Trophoblast cell (in vitro differentiated cells and primary cell): ENCODE measurements around the gene RABL6.
A peak's percentile ranks its signal among the peaks of the same experiment; 100 is the strongest.

Experiments used
- DNase-seq, 2 donors: peaks; one replicate each; pipeline ENCODE4 v3.0.0-alpha.2; 2016
- H2AFZ ChIP-seq: 2 replicates; pipeline ENCODE4 v1.6.1; 2013; ENCODE audit warnings: low read length, moderate library complexity, mild to moderate bottlenecking; ENCODE audit not compliant: insufficient read depth, poor library complexity
- H2AK5ac ChIP-seq: 2 replicates; pipeline ENCODE4 v1.6.1; 2013; ENCODE audit warnings: mild to moderate bottlenecking, low read length
- H2BK120ac ChIP-seq: 2 replicates; pipeline ENCODE4 v1.6.1; 2013; ENCODE audit warnings: low read length, mild to moderate bottlenecking, moderate library complexity; ENCODE audit not compliant: insufficient read depth, poor library complexity
- H2BK12ac ChIP-seq: 2 replicates; pipeline ENCODE4 v1.6.1; 2013; ENCODE audit warnings: mild to moderate bottlenecking, low read length, moderate library complexity
- H2BK5ac ChIP-seq: 2 replicates; pipeline ENCODE4 v1.6.1; 2013; ENCODE audit warnings: low read length, low read depth, moderate library complexity, mild to moderate bottlenecking; ENCODE audit not compliant: poor library complexity
- H3K14ac ChIP-seq: 2 replicates; pipeline ENCODE4 v1.6.1; 2013; ENCODE audit warnings: mild to moderate bottlenecking, low read length
- H3K18ac ChIP-seq: 2 replicates; pipeline ENCODE4 v1.6.1; 2013; ENCODE audit warnings: mild to moderate bottlenecking, low read length
- H3K23ac ChIP-seq: 2 replicates; pipeline ENCODE4 v1.6.1; 2013; ENCODE audit warnings: low read length
- H3K27ac ChIP-seq: 2 replicates; pipeline ENCODE4 v1.5.1; 2013; ENCODE audit warnings: low read depth, mild to moderate bottlenecking, inconsistent platforms, low read length, moderate library complexity
- H3K27me3 ChIP-seq: 2 replicates; pipeline ENCODE4 v1.6.1; 2013; ENCODE audit warnings: inconsistent platforms, mild to moderate bottlenecking, low read length, moderate library complexity; ENCODE audit not compliant: insufficient read depth
- H3K36me3 ChIP-seq, 2 experiments: 1 replicate in 1 of 2; 2 replicates in 1 of 2; pipeline ENCODE4 v1.6.1; 2013; ENCODE audit warnings: low read length in 2 of 2, mild to moderate bottlenecking in 2 of 2, moderate library complexity in 1 of 2; ENCODE audit not compliant: insufficient read depth in 2 of 2, control insufficient read depth in 1 of 2
- H3K4ac ChIP-seq: 2 replicates; pipeline ENCODE4 v1.6.1; 2013; ENCODE audit warnings: low read depth, mild to moderate bottlenecking, low read length, moderate library complexity
- H3K4me1 ChIP-seq, 2 experiments: 1 replicate in 1 of 2; 2 replicates in 1 of 2; pipeline ENCODE4 v1.6.1; 2013; ENCODE audit warnings: low read length in 2 of 2, mild to moderate bottlenecking in 2 of 2, moderate library complexity in 1 of 2; ENCODE audit not compliant: insufficient read depth in 2 of 2, control insufficient read depth in 1 of 2
- H3K4me2 ChIP-seq: 2 replicates; pipeline ENCODE4 v1.6.1; 2013; ENCODE audit warnings: inconsistent platforms, mild to moderate bottlenecking, low read length, moderate library complexity
- H3K4me3 ChIP-seq: 2 replicates; pipeline ENCODE4 v1.5.1; 2013; ENCODE audit warnings: mild to moderate bottlenecking, low read depth, low read length, inconsistent platforms
- H3K79me1 ChIP-seq: one replicate; pipeline ENCODE4 v1.6.1; 2013; ENCODE audit warnings: low read length
- H3K79me2 ChIP-seq: 2 replicates; pipeline ENCODE4 v1.6.1; 2013; ENCODE audit warnings: low read length, mild to moderate bottlenecking; ENCODE audit not compliant: control insufficient read depth, insufficient read depth, poor library complexity
- H3K9ac ChIP-seq: 2 replicates; pipeline ENCODE4 v1.6.1; 2013; ENCODE audit warnings: mild to moderate bottlenecking, low read length
- H3K9me3 ChIP-seq: 2 replicates; pipeline ENCODE4 v1.6.1; 2013; ENCODE audit warnings: low read depth, mild to moderate bottlenecking, control low read depth, inconsistent platforms, low read length; ENCODE audit not compliant: insufficient read depth
- H4K12ac ChIP-seq: 2 replicates; pipeline ENCODE4 v1.6.1; 2013; ENCODE audit warnings: low read depth, mild to moderate bottlenecking, low read length, moderate library complexity
- H4K8ac ChIP-seq: 2 replicates; pipeline ENCODE4 v1.6.1; 2013; ENCODE audit warnings: low read depth, mild to moderate bottlenecking, low read length, moderate library complexity
- H4K91ac ChIP-seq: one replicate; pipeline ENCODE4 v1.6.1; 2013; ENCODE audit warnings: low read depth, mild to moderate bottlenecking, low read length, moderate library complexity
- WGBS: extraction: QIAGEN DNeasy Blood & Tissue Kit; methylation state at CpG from one replicate; pipeline ENCODE4 v1.1.7; 2013; ENCODE audit warnings: missing lambda C conversion rate; ENCODE audit not compliant: insufficient read length, insufficient coverage; ENCODE audit errors: extremely low coverage; 5-methylcytosine and 5-hydroxymethylcytosine counted together

The RABL6 gene

GRCh38 chr9:136860529-136860928 lies 52.8 kb downstream of the RABL6 start:
- Histone ChIP-seq H3K9ac (no peak overlapping the region), H2BK120ac (no peak overlapping the region), H3K4me1 (peaks cover 7 to 13% of the 10 kb centered on the region in 2 experiments), H4K8ac (no peak overlapping the region), H3K4me2 (no peak overlapping the region), H3K4me3 (no peak overlapping the region), H3K14ac (no peak overlapping the region), H2AK5ac (no peak overlapping the region), H4K12ac (no peak overlapping the region), H3K27ac (no peak overlapping the region), H3K18ac (no peak overlapping the region), H2BK12ac (no peak overlapping the region), H3K9me3 (no peaks in the 10 kb centered on the region), H3K23ac (no peak overlapping the region), H3K79me1 (no peaks in the 10 kb centered on the region), H4K91ac (no peak overlapping the region), H3K27me3 (no peaks in the 10 kb centered on the region), H2AFZ (no peak overlapping the region), H3K36me3 (peaks cover 55 to 63% of the 10 kb centered on the region in 2 experiments), H2BK5ac (no peak overlapping the region), H3K79me2 (peaks cover 7% of the 10 kb centered on the region), H3K4ac (no peak overlapping the region)
- DNase-seq: no peak
- no CpG with 5 or more reads among the region's 9 CpGs for WGBS

- no peak overlapping the region for H3K18ac ChIP-seq
- no peak overlapping the region for H2AFZ ChIP-seq
- no peak overlapping the region for H3K14ac ChIP-seq
- H3K27ac ChIP-seq: no peak overlapping the region
- no peak overlapping the region for H2AK5ac ChIP-seq
- no peak overlapping the region for H3K4ac ChIP-seq
- H2BK120ac ChIP-seq: no peak overlapping the region
- H2BK5ac ChIP-seq: no peak overlapping the region
- no peak overlapping the region for H4K8ac ChIP-seq
- H4K91ac ChIP-seq: no peak overlapping the region
- peaks cover 55 to 63% of the 10 kb centered on the region in 2 experiments for H3K36me3 ChIP-seq
- no peak overlapping the region for H3K23ac ChIP-seq
- H3K9me3 ChIP-seq: no peaks in the 10 kb centered on the region
- peaks cover 3% of the 10 kb centered on the region for H3K79me1 ChIP-seq
- H3K27me3 ChIP-seq: no peaks in the 10 kb centered on the region
- H3K79me2 ChIP-seq: peaks cover 10% of the 10 kb centered on the region
- no peak overlapping the region for H3K4me3 ChIP-seq
- H4K12ac ChIP-seq: no peak overlapping the region
- H2BK12ac ChIP-seq: no peak overlapping the region
- no peak overlapping the region for H3K4me2 ChIP-seq
- H3K9ac ChIP-seq: no peak overlapping the region
- DNase-seq: no peak
- peaks cover 6 to 12% of the 10 kb centered on the region in 2 experiments for H3K4me1 ChIP-seq
- WGBS: no CpG with 5 or more reads among the region's 22 CpGs
These were observed 53.5 kb downstream of the RABL6 start for GRCh38 chr9:136860933-136861873.

GRCh38 chr9:136861874-136862457 lies 54.2 kb downstream of the RABL6 start:
- Histone ChIP-seq H4K12ac (no peak overlapping the region), H3K36me3 (peaks cover 55 to 63% of the 10 kb centered on the region in 2 experiments), H3K4me1 (peaks cover 6 to 12% of the 10 kb centered on the region in 2 experiments), H3K79me1 (peaks cover 4% of the 10 kb centered on the region), H3K4ac (no peak overlapping the region), H2BK12ac (no peak overlapping the region), H3K27me3 (no peaks in the 10 kb centered on the region), H3K18ac (no peak overlapping the region), H2AK5ac (no peak overlapping the region), H3K9me3 (no peaks in the 10 kb centered on the region), H2BK5ac (no peak overlapping the region), H3K23ac (no peak overlapping the region), H2AFZ (no peak overlapping the region), H3K79me2 (peaks cover 10% of the 10 kb centered on the region), H2BK120ac (no peak overlapping the region), H3K27ac (no peak overlapping the region), H4K91ac (no peak overlapping the region), H4K8ac (no peak overlapping the region), H3K4me3 (peak overlapping the region; percentile 37), H3K9ac (no peak overlapping the region), H3K14ac (no peak overlapping the region), H3K4me2 (no peak overlapping the region)
- WGBS: no CpG with 5 or more reads among the region's 26 CpGs
- no peak for DNase-seq

GRCh38 chr9:136862849-136863622 lies 55.3 kb downstream of the RABL6 start:
- Histone ChIP-seq H3K4me1 (peaks cover 6 to 7% of the 10 kb centered on the region in 2 experiments), H2AFZ (no peak overlapping the region), H2AK5ac (no peak overlapping the region), H3K27me3 (no peaks in the 10 kb centered on the region), H2BK12ac (no peak overlapping the region), H2BK120ac (no peak overlapping the region), H3K23ac (no peak overlapping the region), H4K12ac (no peak overlapping the region), H3K4ac (no peak overlapping the region), H3K27ac (no peak overlapping the region), H3K79me2 (peaks cover 10% of the 10 kb centered on the region), H3K36me3 (peaks cover 55 to 63% of the 10 kb centered on the region in 2 experiments), H3K4me3 (no peak overlapping the region), H4K8ac (no peak overlapping the region), H3K4me2 (no peak overlapping the region), H3K79me1 (peaks cover 4% of the 10 kb centered on the region), H2BK5ac (no peak overlapping the region), H3K9ac (no peak overlapping the region), H3K18ac (no peak overlapping the region), H3K14ac (no peak overlapping the region), H4K91ac (no peak overlapping the region), H3K9me3 (peaks cover 6% of the 10 kb centered on the region)
- DNase-seq: no peak
- WGBS: no CpG with 5 or more reads among the region's 31 CpGs
